ENCODE data around the gene ACKR2. TPM values are rescaled to one million over a fixed set of nuclear protein-coding genes. Genes with fewer than 3 reads are reported as not detected.

ACKR2 gene
- total RNA-seq, 1 experiment from 2014 or later = not detected

DNA sequence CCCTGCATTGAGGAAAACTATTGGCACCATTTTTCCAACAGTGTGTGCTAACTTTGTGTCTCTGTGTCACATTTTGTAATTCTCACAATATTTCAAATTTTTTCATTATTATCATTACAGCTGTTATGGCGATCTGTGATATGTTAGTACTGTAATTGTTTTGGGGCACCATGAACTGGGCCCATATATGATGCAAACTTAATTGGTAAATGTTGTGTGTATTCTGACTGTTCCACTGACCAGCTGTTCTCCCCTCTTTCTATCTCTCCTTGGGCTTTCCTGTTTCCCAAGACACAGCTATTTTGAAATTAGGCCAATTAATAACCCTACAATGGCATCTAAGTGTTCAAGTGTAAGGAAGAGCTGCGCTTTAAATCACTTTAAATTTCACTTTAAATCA is 68.6 kb downstream of the ACKR2 start:
- Histone ChIP-seq H4K91ac (ENCODE audit: insufficient read length, low read depth, low read length) (no peak overlapping the region), H3K9me3 (ENCODE audit: control insufficient read depth, low read depth, low read length) (no peaks in the 10 kb centered on the region), H3K23me2 (ENCODE audit: insufficient read length, low read depth, low read length, poor library complexity, severe bottlenecking) (peaks cover 4% of the 10 kb centered on the region), H2AK5ac (ENCODE audit: insufficient read length, low read length) (no peak overlapping the region), H3K4me2 (ENCODE audit: insufficient read depth, insufficient read length, low read length) (no peak overlapping the region), H4K8ac (replicated peaks; ENCODE audit: insufficient read length, low read depth, low read length) (no peak overlapping the region), H2BK20ac (ENCODE audit: low read depth, low read length, poor library complexity, severe bottlenecking) (no peak overlapping the region), H2BK120ac (ENCODE audit: low read depth, low read length, poor library complexity, severe bottlenecking) (no peak overlapping the region), H4K5ac (ENCODE audit: insufficient read length, low read depth, low read length) (no peak overlapping the region), H3K27ac (ENCODE audit: insufficient read length, low read depth, low read length) (no peak overlapping the region), H3K23ac (ENCODE audit: insufficient read length, low read depth, low read length) (no peak overlapping the region), H4K20me1 (ENCODE audit: control insufficient read depth, insufficient read depth, insufficient read length) (no peaks in the 10 kb centered on the region), H2BK15ac (ENCODE audit: low read depth, low read length) (no peak overlapping the region), H3K56ac (ENCODE audit: insufficient read length, low read depth, low read length) (no peak overlapping the region), H3K27me3 (ENCODE audit: insufficient read depth, low read length) (no peaks in the 10 kb centered on the region), H3K18ac (ENCODE audit: insufficient read length, low read depth, low read length) (no peak overlapping the region), H3K4me1 (ENCODE audit: insufficient read depth, low read length) (peaks cover 4% of the 10 kb centered on the region; the same call in 1 of the 2 replicates), H3K14ac (ENCODE audit: insufficient read depth, low read length) (no peak overlapping the region), H2BK12ac (ENCODE audit: insufficient read length, low read depth, low read length) (no peak overlapping the region), H2BK5ac (ENCODE audit: insufficient read length, low read length) (no peak overlapping the region), H3K79me2 (ENCODE audit: insufficient read depth, low read length) (no peaks in the 10 kb centered on the region), H3K79me1 (ENCODE audit: insufficient read depth, low read depth, low read length, poor library complexity, severe bottlenecking) (no peaks in the 10 kb centered on the region), H3K9ac (ENCODE audit: extremely low read depth, insufficient read length, low read length) (no peak overlapping the region), H2AFZ (ENCODE audit: low read length) (no peak overlapping the region), H3T11ph (ENCODE audit: low read length) (no peak overlapping the region), H3K4ac (ENCODE audit: low read depth, low read length) (no peak overlapping the region)
- DNase-seq = no peak
- H3K27me3 Mint-ChIP-seq (ENCODE audit: low read depth) = peaks cover 2% of the 10 kb centered on the region
- no peak overlapping the region for H3K4me3 Mint-ChIP-seq
- WGBS (ENCODE audit: extremely low coverage, insufficient read length, low lambda C conversion rate) = no CpG with 5 or more reads among the region's 2 CpGs
- H3K4me1 Mint-ChIP-seq = peaks cover 15 to 18% of the 10 kb centered on the region in 2 experiments
- H3K27ac Mint-ChIP-seq = no peak overlapping the region
- no peaks in the 10 kb centered on the region for H3K36me3 Mint-ChIP-seq (ENCODE audit: insufficient read depth in 1 of 3, low read depth in 3 of 3)
- TF ChIP-seq, protein P1, sequence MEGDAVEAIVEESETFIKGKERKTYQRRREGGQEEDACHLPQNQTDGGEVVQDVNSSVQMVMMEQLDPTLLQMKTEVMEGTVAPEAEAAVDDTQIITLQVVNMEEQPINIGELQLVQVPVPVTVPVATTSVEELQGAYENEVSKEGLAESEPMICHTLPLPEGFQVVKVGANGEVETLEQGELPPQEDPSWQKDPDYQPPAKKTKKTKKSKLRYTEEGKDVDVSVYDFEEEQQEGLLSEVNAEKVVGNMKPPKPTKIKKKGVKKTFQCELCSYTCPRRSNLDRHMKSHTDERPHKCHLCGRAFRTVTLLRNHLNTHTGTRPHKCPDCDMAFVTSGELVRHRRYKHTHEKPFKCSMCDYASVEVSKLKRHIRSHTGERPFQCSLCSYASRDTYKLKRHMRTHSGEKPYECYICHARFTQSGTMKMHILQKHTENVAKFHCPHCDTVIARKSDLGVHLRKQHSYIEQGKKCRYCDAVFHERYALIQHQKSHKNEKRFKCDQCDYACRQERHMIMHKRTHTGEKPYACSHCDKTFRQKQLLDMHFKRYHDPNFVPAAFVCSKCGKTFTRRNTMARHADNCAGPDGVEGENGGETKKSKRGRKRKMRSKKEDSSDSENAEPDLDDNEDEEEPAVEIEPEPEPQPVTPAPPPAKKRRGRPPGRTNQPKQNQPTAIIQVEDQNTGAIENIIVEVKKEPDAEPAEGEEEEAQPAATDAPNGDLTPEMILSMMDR (conservative IDR thresholded peaks at IDR 0.05) = no peak
- no peaks in the 10 kb centered on the region for H3K9me3 Mint-ChIP-seq
